Fibroblast of skin of right quadriceps (primary cell): Measurements from ENCODE around the gene CLSTN2.
A peak's percentile ranks its signal among the peaks of the same experiment; 100 is the strongest.

Experiments used
- DNase-seq: peaks from one replicate; pipeline ENCODE4 v3.0.0-alpha.2; 2013

CLSTN2 gene

DNA sequence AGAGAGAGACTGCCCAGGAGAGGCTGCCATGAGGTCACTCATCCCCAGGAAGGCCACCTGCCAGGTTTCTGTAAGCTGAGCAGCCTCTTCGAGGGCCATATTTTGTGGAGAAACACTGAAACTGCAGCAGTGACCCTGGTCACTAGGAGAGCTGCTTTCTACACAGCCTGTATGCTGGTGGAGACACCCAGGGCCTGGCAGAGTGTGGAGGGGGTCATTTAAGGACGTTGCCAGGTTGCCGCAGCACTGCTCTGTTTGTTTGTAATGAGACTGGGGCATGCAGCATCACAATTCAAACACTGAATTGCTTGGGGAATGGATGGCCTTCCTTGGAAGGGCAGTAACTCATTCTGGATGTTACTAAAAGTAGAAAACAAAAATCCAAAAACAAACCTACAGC lies 638.0 kb downstream of the CLSTN2 start:
- no peak for DNase-seq

DNA sequence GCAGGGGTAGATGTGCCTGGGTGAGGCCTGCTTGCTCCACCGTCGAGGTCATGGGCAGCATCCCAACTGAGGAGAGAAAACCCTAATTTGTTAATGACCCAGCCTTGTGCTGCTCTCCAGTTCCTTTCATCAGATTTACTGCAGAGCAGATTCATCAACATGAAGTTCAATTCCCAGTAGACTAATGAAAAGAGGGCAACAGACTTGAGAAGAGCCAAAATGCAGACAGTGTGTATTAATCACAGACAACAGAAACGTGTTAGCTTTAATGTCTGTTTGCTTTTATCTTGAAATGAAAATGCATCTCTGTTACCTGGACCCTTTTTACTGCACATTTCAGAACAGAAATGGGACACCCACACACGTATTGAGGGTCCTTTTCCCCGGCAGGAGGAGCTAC lies 639.4 kb downstream of the CLSTN2 start:
- no peak for DNase-seq

DNA sequence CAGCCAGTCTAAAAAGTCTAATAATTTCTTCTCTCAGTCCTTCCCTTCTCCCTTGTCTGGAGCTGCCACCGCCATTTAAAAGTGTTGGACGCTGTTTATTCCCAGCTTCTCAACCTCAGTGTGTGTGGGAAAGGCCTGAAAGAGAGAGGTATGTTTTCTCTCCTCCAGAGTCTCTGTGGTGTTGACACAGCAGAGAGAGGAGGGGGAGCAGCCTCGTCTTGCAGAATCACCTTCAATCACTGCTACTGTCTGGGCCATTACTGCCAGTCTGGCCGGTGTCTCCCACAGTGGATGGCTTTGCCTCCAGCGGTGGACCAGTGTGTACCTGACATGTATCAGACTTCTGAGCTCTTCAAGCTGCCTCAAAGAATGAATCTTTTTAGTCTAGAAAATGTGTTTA lies 641.5 kb downstream of the CLSTN2 start:
- no peak for DNase-seq

GRCh38 chr3:140577911-140578310 lies 642.9 kb downstream of the CLSTN2 start:
- DNase-seq, result no peak

GRCh38 chr3:140579260-140579659 lies 644.3 kb downstream of the CLSTN2 start:
- no peak for DNase-seq

- DNase-seq, result no peak
These were observed 645.8 kb downstream of the CLSTN2 start for GRCh38 chr3:140580746-140581145.

DNA sequence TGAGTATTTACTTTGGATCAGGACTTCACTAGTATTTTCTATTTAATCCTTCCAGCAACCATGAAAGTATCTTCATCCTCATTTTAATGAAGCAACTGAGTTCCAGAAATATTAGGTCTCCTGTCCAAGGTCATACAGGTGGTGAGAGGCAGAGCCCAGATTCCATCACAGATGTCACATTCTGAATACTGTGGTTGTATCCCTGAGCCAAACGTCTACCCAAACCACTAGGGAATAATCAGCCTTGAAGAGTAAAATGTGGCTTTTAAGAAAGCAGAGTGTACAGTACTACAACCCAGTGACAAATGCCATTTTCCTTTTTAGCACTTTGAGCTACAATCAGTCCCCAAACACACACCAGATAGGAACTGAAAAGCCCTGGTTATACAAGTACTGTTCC lies 649.6 kb downstream of the CLSTN2 start:
- DNase-seq, result no peak

- peak; percentile 20 for DNase-seq
These were observed 650.8 kb downstream of the CLSTN2 start for GRCh38 chr3:140585828-140586227.

- DNase-seq, result no peak
These were observed 651.3 kb downstream of the CLSTN2 start for GRCh38 chr3:140586311-140586710.

DNA sequence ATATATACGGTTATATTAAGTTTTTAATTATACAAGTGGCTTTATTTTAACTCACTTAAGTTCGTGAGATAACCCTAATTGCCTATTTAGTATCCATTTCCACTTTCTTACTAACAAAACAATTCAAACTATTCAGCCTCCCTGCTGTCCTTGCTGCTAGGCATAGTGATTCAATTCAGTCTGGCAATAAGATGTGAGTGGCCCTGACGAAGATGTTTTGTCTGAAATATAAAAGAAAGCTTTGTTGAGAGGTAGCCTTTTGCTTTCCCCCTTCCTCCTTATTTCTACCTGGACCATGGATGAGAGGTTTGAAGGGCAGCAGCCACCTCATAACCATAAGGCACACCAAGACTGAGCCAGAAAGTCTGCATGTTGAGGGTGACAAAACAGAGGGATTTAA lies 653.6 kb downstream of the CLSTN2 start:
- DNase-seq, result no peak

GRCh38 chr3:140593766-140594165 lies 658.8 kb downstream of the CLSTN2 start:
- no peak for DNase-seq

DNA sequence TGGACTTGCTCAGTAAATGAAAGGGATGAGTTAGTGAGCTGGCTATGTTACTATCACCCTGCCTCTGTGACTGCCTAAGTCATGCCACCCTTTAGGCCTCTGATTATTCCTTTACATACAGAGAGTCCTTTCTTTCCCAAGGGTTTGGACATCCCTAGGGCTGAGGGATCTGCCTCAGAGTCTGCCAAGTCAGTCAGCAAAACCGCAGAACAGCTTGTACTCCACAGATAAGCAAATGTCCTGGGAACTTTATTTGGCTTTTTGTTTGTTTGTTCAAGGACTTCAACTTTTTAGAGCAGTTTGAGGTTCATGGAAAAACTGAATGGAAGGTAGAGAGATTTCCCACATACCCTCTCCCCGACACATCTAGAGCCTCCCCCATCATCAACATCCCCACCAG lies 660.3 kb downstream of the CLSTN2 start:
- DNase-seq, result no peak

- no peak for DNase-seq
These were observed 662.4 kb downstream of the CLSTN2 start for GRCh38 chr3:140597364-140597763.

- DNase-seq, result no peak
These were observed 662.8 kb downstream of the CLSTN2 start for GRCh38 chr3:140597792-140598191.

DNA sequence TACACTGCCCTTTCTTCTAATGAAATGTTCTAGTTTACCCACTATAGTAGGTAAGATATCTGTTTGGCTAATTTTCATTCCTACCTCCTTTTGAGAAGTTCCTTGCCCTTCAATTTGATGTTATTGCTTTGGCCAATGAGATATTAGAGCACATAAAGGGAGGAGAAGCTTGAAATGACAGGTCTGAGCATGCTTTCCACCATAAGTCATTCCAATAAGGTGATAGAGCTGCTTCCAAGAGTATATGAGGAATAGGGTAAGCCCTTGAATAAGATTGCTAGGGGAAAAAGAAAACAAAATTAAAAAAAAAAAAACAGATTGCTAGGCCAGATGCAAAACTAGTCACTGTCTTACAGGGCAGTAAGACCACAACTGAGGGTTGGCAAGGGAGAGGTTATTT lies 664.0 kb downstream of the CLSTN2 start:
- no peak for DNase-seq

- no peak for DNase-seq
These were observed 664.5 kb downstream of the CLSTN2 start for GRCh38 chr3:140599496-140599895.

DNA sequence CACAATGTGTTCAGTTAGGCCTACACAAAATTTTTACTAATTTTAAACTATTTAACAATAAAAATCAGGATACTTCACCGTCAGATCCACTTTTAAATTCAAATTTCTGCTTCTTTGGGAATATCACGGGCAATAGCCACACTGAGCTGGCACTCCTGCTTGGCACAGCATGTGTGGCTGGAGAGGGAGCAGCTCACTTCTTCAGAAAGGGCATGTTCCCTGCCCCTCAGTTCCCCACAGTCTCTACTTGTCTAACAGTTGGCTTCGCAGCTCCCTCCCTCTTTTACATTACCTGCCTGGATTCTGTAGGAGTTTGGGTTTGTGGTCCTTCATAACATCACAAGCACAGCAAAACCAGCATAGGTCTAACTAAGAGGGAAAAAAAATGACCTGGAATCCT lies 666.9 kb downstream of the CLSTN2 start:
- no peak for DNase-seq

DNA sequence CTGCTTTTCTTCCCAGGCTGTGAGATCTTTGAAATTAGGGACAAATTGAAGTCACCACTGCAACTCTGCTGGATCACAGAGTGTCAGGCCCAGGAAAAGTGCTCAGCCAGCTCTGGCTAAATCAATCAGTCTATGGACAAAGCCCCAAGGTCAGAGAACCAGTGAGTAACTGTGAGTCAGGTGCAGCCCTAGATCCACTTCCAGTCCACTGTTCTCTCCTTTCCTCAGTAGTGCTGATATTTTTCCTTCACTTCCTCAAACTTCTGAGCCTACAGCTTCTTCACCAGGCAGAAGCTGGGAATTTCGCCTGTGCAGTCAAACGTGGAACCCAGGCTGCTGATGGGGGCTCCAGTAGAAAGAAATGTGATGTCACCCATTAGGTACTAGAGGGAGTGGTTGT lies 667.8 kb downstream of the CLSTN2 start:
- no peak for DNase-seq

DNA sequence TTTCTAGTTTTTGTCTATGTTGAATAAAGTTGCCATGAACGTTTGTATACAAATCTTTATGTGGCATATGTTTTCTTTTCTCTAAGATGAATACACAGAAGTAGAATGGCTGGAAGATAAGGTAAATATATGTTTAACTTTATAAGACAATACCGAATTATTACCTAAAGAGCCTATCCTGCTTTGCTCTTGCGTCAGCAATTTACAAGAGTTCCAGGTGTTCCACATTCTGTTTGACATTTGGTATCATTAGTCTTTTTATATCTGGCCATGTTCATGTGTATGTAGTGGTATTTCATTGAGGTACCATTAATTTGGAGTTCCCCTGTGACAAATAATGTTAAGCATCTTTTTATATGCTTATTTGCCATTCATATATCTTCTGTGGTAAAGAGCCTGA lies 668.8 kb downstream of the CLSTN2 start:
- no peak for DNase-seq

- DNase-seq, result no peak
These were observed 675.6 kb downstream of the CLSTN2 start for GRCh38 chr3:140610544-140610943.

GRCh38 chr3:140614001-140614400 lies 679.0 kb downstream of the CLSTN2 start:
- DNase-seq, result no peak

DNA sequence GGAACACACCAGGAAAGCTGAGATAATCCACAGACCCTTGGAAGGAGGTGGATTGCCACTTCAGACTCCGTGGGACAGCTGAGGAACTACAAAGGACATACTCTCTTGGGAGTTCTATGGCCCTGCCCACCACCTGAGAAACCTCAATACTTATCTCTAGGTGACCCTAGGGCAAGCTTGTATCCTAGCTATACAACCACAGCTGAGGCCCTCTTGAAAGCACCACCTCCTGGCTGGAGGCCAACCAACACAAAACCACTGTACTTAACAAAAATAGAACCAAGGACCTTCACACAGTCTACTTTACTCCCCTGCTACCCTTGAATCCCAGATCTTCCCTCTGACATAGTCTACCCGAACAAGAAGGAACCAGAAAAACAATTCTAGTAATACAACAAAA lies 682.1 kb downstream of the CLSTN2 start:
- DNase-seq, result no peak

GRCh38 chr3:140626856-140627255 lies 691.9 kb downstream of the CLSTN2 start:
- DNase-seq, result no peak
